PFSK-1 (cell line): ENCODE measurements around the gene STIM1.

Experiments
- FOXP2 ChIP-seq: optimal IDR thresholded peaks from 2 replicates; pipeline ENCODE3; 2011; ENCODE audit warnings: borderline replicate concordance, control low read depth, inconsistent platforms; ENCODE audit not compliant: insufficient read depth; ENCODE audit errors: extremely low read length, extremely low read depth
- POLR2AphosphoS5 ChIP-seq: IDR thresholded peaks from 2 replicates; pipeline ENCODE4 v1.6.1; 2012; ENCODE audit warnings: low read depth, mild to moderate bottlenecking, control low read depth, low read length, moderate library complexity
- SIN3A ChIP-seq: IDR thresholded peaks from 2 replicates; pipeline ENCODE4 v1.6.1; 2012; ENCODE audit warnings: mild to moderate bottlenecking, low read length, moderate library complexity, borderline replicate concordance; ENCODE audit not compliant: insufficient read depth
- TAF1 ChIP-seq: IDR thresholded peaks from 2 replicates; pipeline ENCODE4 v1.6.1; 2012; ENCODE audit warnings: low read length, control low read depth, borderline replicate concordance; ENCODE audit not compliant: insufficient read depth
- TF ChIP-seq, protein P1 (sequence below), 2 experiments: IDR thresholded peaks; 2 replicates each; pipeline versions ENCODE4 v1.6.1 to v1.8.0; 2011 to 2012; ENCODE audit warnings: low read depth in 2 of 2, low read length in 2 of 2, control low read depth in 1 of 2, inconsistent platforms in 1 of 2, mild to moderate bottlenecking in 1 of 2, moderate library complexity in 1 of 2; ENCODE audit not compliant: insufficient read depth in 1 of 2

Gene STIM1

DNA sequence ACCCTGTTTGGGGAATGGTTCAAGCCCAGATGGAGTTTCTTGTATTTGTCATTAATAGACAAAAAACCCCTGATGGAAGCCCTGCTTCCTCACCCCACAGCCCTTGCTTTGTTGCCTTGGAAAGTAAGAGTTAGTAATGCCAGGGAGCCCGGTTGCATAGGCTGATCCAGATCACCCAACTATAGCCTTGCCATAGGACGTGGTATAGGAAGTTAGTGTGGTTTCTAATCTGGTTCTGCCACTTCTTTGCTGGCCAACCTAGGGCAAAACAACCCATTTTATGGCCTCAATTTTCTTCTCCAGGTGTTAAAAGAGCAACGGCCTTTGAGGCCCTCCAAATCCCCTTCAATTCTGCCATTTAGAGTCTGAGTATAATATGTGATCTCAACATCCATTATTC lies 97.9 kb downstream of the STIM1 start:
- TF ChIP-seq SIN3A = no peak
- TF ChIP-seq TAF1 = no peak
- TF ChIP-seq FOXP2 = no peak
- TF ChIP-seq, protein P1, sequence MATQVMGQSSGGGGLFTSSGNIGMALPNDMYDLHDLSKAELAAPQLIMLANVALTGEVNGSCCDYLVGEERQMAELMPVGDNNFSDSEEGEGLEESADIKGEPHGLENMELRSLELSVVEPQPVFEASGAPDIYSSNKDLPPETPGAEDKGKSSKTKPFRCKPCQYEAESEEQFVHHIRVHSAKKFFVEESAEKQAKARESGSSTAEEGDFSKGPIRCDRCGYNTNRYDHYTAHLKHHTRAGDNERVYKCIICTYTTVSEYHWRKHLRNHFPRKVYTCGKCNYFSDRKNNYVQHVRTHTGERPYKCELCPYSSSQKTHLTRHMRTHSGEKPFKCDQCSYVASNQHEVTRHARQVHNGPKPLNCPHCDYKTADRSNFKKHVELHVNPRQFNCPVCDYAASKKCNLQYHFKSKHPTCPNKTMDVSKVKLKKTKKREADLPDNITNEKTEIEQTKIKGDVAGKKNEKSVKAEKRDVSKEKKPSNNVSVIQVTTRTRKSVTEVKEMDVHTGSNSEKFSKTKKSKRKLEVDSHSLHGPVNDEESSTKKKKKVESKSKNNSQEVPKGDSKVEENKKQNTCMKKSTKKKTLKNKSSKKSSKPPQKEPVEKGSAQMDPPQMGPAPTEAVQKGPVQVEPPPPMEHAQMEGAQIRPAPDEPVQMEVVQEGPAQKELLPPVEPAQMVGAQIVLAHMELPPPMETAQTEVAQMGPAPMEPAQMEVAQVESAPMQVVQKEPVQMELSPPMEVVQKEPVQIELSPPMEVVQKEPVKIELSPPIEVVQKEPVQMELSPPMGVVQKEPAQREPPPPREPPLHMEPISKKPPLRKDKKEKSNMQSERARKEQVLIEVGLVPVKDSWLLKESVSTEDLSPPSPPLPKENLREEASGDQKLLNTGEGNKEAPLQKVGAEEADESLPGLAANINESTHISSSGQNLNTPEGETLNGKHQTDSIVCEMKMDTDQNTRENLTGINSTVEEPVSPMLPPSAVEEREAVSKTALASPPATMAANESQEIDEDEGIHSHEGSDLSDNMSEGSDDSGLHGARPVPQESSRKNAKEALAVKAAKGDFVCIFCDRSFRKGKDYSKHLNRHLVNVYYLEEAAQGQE (IDR thresholded peaks at IDR 0.05; ENCODE audit: insufficient read depth in 1 of 2, low read depth in 2 of 2, low read length in 2 of 2) = no peak
- TF ChIP-seq POLR2AphosphoS5 = no peak

DNA sequence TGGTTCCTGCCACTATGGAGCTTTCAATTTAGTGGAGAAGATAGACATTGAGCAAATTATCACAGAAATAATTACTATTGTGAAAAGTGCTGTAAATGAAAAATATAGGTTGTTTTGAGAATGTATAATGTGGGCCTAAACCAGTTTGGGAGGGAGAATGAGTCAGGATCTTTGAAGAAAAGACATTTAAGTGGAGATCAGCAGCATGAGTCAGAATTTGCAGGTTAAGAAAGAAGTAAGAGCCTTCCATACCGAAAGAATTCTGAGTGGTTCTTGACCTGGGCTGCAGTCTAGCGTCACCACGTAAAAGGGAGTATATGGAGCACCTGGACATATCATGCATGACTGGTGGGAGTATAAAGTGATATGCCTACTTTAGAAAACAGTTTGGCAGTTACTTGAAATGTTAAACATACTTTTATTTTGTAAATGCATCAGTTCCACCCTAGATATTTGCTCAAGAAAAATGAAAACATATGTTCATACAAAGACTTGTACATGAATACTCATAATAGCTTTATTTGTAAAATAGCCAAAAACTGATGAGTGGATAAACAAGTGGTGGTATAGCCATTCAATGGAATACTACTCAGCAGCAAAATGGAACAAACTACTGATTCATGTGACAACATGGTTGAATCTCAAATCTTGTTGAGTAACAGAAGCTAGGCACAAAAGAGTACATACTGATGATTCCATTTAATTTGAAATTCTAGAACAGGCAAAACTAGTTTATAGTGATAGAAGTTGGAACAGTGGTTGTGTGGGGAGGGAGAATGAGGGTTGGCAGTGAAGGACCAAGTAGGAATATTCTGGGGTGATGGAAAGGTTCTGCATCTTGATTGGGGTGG lies 99.2 kb downstream of the STIM1 start:
- TF ChIP-seq FOXP2 = no peak
- TF ChIP-seq, protein P1 (IDR thresholded peaks at IDR 0.05; ENCODE audit: insufficient read depth in 1 of 2, low read depth in 2 of 2, low read length in 2 of 2) = no peak
- TF ChIP-seq SIN3A = no peak
- no peak for TF ChIP-seq TAF1
- TF ChIP-seq POLR2AphosphoS5 = no peak

DNA sequence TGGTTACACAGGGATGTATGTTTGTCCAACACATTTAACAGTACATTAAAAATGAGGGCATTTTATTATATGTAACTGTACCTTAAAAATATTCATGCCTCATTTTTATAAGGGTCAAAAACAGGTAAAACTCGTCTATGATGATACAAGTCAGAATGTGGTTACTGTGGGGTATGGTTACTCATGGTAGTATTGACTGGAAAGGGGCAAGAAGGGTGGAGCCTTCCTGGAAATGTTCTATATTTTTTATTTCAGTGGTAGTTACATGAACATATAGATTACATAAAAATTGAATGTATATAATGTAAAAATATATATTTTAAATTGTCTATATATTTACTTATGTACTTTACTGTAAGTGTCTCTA lies 99.8 kb downstream of the STIM1 start:
- TF ChIP-seq FOXP2 (no peak), SIN3A (no peak), POLR2AphosphoS5 (no peak), TAF1 (no peak)
- TF ChIP-seq, protein P1 (IDR thresholded peaks at IDR 0.05; ENCODE audit: insufficient read depth in 1 of 2, low read depth in 2 of 2, low read length in 2 of 2) = no peak

DNA sequence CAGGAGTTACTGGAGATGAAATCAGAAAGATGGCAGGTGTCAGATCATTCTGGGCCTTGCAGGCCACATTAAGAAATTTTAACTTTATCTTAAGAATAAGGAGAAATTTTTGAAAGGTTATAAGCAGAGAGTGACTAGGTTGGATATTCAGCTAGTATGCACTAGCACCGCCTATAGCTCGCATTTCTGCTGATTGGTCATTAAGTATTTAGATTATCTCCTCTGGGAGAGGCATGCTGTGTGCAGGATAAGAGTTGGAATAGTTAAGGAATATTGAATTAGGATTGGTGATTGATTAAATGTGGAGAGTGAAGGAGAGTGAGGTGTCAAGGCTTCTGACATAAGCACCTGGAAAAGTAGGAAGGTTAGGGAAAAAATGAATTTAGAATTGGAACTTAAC lies 100.6 kb downstream of the STIM1 start:
- no peak for TF ChIP-seq TAF1

DNA sequence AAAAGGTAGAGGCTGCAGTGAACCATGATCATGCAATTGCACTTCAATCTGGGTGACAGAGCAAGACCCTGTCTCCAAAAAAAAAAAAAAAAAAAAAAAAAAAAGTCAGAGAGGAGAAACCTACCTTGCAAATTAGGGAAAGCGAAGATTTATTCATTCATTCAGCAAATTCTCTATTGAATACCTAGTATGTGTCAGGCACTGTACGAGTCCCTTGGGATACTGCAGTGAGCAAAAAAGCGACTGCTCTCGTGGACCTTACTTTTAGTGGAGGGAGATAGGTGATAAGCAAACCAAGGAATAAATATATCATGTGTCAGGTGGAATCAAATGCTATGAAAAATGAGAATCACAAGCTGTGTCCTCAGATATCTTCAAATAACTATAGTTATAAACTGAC lies 101.3 kb downstream of the STIM1 start:
- no peak for TF ChIP-seq POLR2AphosphoS5

DNA sequence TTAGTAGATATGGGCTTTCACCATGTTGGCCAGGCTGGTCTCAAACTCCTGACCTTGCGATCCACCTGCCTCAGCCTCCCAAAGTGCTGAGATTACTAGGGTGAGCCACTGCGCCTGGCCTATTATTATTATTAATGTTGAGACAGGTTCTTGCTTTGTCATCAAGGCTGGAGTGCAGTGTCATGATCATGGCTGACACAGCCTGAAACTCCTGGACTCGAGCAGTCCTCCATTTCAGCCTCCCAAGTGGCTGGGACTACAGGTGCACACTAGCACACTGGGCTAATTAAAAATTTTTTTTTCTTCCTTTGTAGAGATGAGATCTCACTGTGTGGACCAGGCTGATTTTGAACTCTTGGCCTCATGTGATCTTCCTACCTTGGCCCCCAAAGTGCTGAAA lies 102.0 kb downstream of the STIM1 start:
- TF ChIP-seq SIN3A (no peak), TAF1 (no peak), POLR2AphosphoS5 (no peak), FOXP2 (no peak)
- TF ChIP-seq, protein P1 (IDR thresholded peaks at IDR 0.05; ENCODE audit: insufficient read depth in 1 of 2, low read depth in 2 of 2, low read length in 2 of 2) = no peak
